ENCODE data around the gene SLC9A9. TPM values are rescaled to one million over a fixed set of nuclear protein-coding genes. Genes with fewer than 3 reads are reported as not detected.
A peak's percentile ranks its signal among the peaks of the same experiment; 100 is the strongest.
"Not testable (repeated sequence)": the region's sequence is repeated elsewhere in the genome, so short reads cannot be mapped to it uniquely, and the experiment has no call there.

The SLC9A9 gene
- total RNA-seq, 4 donors from 2014 or later: 13.4 to 15.0 (median 14.4) TPM

DNA sequence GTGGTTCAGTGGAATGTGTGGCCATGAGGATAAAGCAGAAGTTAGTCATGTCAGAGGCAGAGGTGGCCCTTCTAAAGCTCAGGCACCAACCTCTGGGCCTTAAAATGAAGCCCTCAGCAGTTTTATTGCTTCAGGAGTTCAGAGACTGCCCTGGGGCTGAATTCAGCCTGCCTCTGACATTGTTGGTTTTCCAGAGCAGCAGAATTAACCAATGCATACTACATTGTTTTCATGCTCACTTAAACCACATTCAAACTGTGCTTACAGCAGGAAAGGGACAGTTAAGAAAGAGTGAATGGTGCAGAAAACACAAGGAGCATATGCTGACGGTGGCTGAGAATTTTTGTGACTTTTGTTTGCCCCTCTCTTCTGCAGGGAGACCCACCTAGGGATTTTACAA, 408.5 kb downstream of the SLC9A9 start:
- peaks cover 7 to 9% (median 8%) of the 10 kb centered on the region in 4 donors for H3K4me1 ChIP-seq
- intact Hi-C loops (cut with DNase I): no loop called here
- no peaks in the 10 kb centered on the region for H3K9me3 ChIP-seq
- no peak overlapping the region for H3K27ac ChIP-seq (replicated peaks in 1 of 4)
- WGBS: 95% methylated on average over 1 of the region's 1 CpG
- no peak for TF ChIP-seq POLR2A (IDR thresholded peaks at IDR 0.05; ENCODE audit: low read depth)
- TF ChIP-seq, protein P1, sequence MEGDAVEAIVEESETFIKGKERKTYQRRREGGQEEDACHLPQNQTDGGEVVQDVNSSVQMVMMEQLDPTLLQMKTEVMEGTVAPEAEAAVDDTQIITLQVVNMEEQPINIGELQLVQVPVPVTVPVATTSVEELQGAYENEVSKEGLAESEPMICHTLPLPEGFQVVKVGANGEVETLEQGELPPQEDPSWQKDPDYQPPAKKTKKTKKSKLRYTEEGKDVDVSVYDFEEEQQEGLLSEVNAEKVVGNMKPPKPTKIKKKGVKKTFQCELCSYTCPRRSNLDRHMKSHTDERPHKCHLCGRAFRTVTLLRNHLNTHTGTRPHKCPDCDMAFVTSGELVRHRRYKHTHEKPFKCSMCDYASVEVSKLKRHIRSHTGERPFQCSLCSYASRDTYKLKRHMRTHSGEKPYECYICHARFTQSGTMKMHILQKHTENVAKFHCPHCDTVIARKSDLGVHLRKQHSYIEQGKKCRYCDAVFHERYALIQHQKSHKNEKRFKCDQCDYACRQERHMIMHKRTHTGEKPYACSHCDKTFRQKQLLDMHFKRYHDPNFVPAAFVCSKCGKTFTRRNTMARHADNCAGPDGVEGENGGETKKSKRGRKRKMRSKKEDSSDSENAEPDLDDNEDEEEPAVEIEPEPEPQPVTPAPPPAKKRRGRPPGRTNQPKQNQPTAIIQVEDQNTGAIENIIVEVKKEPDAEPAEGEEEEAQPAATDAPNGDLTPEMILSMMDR (IDR thresholded peaks at IDR 0.05): no peak
- no peak for TF ChIP-seq POLR2AphosphoS5 (IDR thresholded peaks at IDR 0.05)
- no peak for TF ChIP-seq EP300 (IDR thresholded peaks at IDR 0.05)
- no peaks in the 10 kb centered on the region for H3K36me3 ChIP-seq
- no peaks in the 10 kb centered on the region for H3K27me3 ChIP-seq
- DNase-seq (ENCODE audit: extremely low spot score): no peak
- no peak overlapping the region for H3K4me3 ChIP-seq

DNA sequence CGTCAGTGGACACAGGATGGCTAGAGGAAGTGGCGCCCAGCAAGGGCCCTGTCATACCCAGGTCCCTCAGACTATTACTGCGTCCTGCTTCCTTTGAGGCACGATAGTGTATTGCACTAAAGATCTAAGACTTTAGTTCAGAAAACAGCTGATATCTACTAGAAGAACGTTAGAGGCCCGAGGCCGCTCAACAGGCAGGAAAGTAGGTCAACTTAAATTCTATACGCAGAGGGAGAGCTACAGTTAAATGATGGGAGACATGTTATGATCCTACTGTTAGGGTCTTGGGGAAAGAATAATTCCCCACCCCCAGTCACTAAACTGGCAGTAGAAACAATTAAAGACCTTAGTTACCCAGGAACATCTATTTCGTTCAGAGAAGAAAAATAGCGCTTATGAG, 410.9 kb downstream of the SLC9A9 start:
- Histone ChIP-seq H3K27ac (replicated peaks in 1 of 4) (no peak overlapping the region), H3K9me3 (no peaks in the 10 kb centered on the region), H3K36me3 (no peaks in the 10 kb centered on the region), H3K4me1 (peaks cover 0 to 4% (median 3%) of the 10 kb centered on the region in 4 donors), H3K4me3 (no peak overlapping the region), H3K27me3 (no peaks in the 10 kb centered on the region)
- no peak for DNase-seq (ENCODE audit: extremely low spot score)
- no peak for TF ChIP-seq POLR2AphosphoS5 (IDR thresholded peaks at IDR 0.05)
- no peak for TF ChIP-seq POLR2A (IDR thresholded peaks at IDR 0.05; ENCODE audit: low read depth)
- TF ChIP-seq EP300 (IDR thresholded peaks at IDR 0.05): no peak
- TF ChIP-seq, protein P1 (IDR thresholded peaks at IDR 0.05): no peak
- WGBS: 93% methylated on average over 10 of the region's 10 CpGs
- intact Hi-C loops (cut with DNase I): no loop called here

DNA sequence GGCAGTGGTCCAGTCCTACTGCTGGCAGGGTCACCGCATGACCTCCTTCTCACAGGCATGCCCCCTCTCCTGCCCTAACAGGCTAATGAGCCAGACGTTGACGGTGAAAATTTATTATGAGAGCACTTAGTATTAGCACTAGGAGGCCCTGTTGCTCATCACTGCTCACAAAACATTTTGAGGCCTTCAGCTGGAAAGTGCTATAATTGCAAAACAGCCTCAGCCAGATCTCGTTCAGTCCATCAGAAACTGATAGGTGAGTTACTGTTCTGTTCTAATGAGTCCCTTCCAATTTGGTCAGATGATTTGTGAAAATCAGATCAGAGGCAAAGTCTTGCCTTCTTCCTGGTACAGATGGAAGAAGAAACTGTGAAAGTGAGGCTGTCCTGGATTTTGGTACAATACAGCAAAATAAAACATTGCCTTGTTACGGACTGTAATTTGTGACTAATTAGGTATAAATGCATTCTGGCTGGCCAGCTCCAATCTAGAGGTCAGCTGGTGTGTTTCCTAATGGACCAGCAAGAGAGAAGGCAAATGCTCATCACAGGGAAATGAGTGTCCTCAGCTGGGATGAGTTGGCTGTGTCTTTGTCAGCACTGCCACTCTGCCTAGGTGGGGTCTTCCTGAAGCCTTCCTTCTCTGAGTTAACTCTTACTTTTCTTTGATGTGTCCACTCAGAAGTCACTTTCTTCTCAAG, 411.9 kb downstream of the SLC9A9 start:
- no peak for TF ChIP-seq POLR2AphosphoS5 (IDR thresholded peaks at IDR 0.05)
- no peak for TF ChIP-seq POLR2A (IDR thresholded peaks at IDR 0.05; ENCODE audit: low read depth)
- TF ChIP-seq EP300 (IDR thresholded peaks at IDR 0.05): no peak
- TF ChIP-seq, protein P1 (IDR thresholded peaks at IDR 0.05): no peak
- DNase-seq (ENCODE audit: extremely low spot score): no peak
- intact Hi-C loops (cut with DNase I): no loop called here
- H3K4me1 ChIP-seq: peaks cover 0 to 10% (median 7%) of the 10 kb centered on the region in 4 donors
- H3K9me3 ChIP-seq: no peaks in the 10 kb centered on the region
- no peak overlapping the region for H3K27ac ChIP-seq (replicated peaks in 1 of 4)
- H3K27me3 ChIP-seq: no peaks in the 10 kb centered on the region
- no peaks in the 10 kb centered on the region for H3K36me3 ChIP-seq
- no peak overlapping the region for H3K4me3 ChIP-seq
- 93% methylated on average over 4 of the region's 5 CpGs for WGBS

DNA sequence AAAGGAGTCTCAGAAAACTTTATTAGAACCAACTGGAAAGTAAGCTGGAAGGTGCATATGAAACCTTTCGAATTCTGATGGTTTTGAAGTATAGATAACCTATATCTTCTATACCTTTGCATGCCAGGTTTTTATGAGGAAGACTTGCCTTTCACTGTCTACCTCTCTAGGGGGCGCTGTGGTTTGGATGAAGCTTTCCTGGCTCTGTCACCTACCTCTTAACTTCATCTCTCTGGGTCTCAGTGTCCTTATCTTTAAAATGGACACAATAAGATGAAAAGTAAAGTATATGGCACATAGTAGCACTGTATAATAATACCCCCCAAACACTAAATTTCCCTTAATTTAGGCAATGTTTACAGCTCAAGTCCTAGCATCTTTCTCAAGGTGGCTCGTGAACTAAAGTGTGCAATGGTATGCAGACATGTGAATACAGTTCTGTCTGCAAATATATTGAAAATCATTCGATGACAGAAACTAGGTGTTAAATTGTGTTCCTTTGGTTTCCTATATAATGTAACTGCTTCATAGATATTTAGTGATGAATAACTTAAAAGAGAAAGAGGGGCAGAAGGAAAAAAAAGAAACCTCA, 414.4 kb downstream of the SLC9A9 start:
- Histone ChIP-seq H3K36me3 (no peaks in the 10 kb centered on the region), H3K4me1 (peaks cover 0 to 10% (median 7%) of the 10 kb centered on the region in 4 donors), H3K27ac (replicated peaks in 1 of 4) (no peak overlapping the region), H3K4me3 (no peak overlapping the region), H3K27me3 (no peaks in the 10 kb centered on the region), H3K9me3 (no peaks in the 10 kb centered on the region)
- DNase-seq (ENCODE audit: extremely low spot score): no peak
- 72% methylated on average over 4 of the region's 4 CpGs for WGBS
- intact Hi-C loops (cut with DNase I): loop anchor here (5.0 kb wide), 1 partner anchor 208 kb away; no protein-coding TSS in a partner anchor
- TF ChIP-seq POLR2AphosphoS5 (IDR thresholded peaks at IDR 0.05) (no peak), POLR2A (IDR thresholded peaks at IDR 0.05; ENCODE audit: low read depth) (no peak), EP300 (IDR thresholded peaks at IDR 0.05) (no peak)
- TF ChIP-seq, protein P1 (IDR thresholded peaks at IDR 0.05): peak in 2 of 3 experiments; percentile 9 to 35

DNA sequence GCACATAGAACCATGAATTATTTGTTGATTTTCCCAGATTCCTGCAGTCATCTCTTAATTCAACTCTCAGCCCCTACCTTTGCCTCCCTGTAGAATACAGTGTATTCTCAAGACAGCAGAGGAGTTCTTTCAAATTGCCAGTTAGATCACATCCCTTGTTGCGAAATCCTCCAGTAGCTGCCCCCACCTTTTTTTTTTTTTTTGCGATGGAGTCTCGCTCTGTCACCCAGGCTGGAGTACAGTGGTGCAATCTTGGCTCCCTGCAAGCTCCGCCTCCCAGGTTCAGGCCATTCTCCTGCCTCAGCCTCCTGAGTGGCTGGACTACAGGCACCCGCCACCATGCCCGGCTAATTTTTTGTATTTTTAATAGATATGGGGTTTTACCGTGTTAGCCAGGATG, 417.0 kb downstream of the SLC9A9 start:
- H3K4me1 ChIP-seq: peaks cover 0 to 10% (median 7%) of the 10 kb centered on the region in 4 donors
- H3K9me3 ChIP-seq; H3K4me3 ChIP-seq; DNase-seq (ENCODE audit: extremely low spot score); H3K36me3 ChIP-seq; H3K27me3 ChIP-seq; H3K27ac ChIP-seq (replicated peaks in 1 of 4): not testable (repeated sequence)
- 91% methylated on average over 7 of the region's 7 CpGs for WGBS
- intact Hi-C loops (cut with DNase I): loop anchor here (5.0 kb wide), 1 partner anchor 211 kb away; no protein-coding TSS in a partner anchor

All from esophagus muscularis mucosa (tissue), 4 donors.